ENCODE data around the gene SAV1. TPM values are rescaled to one million over a fixed set of nuclear protein-coding genes. Genes with fewer than 3 reads are reported as not detected.

Gene SAV1
- total RNA-seq, 2 experiments from 2014 or later, result 7.9 to 8.8 TPM

DNA sequence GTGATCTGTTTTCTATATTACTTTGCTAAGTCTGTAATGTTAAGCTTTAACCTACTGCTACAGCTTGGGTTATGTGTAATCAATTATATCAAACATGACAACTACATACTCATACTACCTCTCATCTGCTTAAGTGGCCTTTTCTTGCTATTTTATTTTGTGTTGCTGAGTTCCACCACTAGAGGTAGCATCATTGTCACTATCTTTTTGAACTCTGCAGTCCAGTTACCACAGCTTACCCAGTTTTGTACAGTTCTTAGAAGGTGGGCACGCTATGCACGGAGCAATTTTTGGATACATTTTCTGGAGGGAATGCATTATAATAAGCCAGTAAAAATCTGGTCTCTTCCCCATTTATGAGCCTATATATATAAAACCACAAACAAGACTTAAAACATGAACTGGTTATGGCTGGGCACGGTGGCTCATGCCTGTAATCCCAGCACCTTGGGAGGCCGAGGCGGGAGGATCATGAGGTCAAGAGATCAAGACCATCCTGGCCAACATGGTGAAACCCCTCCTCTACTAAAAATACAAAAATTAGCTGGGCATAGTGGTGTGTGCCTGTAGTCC is 48.5 kb downstream of the SAV1 start:
- no peak overlapping the region for H3K4me3 ChIP-seq (ENCODE audit: low read length)
- no peaks in the 10 kb centered on the region for H3K36me3 ChIP-seq (ENCODE audit: insufficient read depth, low read length)
- intact Hi-C loops (cut with DNase I, micrococcal nuclease), result loop anchor here in 1 of 2 experiments (5.0 kb wide), 1 partner anchor 158 kb away; no protein-coding TSS in a partner anchor
- H3K27ac ChIP-seq (ENCODE audit: low read depth in 1 of 2, low read length in 2 of 2), result no peak overlapping the region
- no peak for ATAC-seq (ENCODE audit: poor library complexity)
- CTCF ChIA-PET, result no interaction called here
- POLR2A ChIA-PET, result no interaction called here
- Mint-ChIP-seq H3K9me3 (no peaks in the 10 kb centered on the region), H3K27me3 (no peaks in the 10 kb centered on the region), H3K36me3 (ENCODE audit: low read depth) (no peaks in the 10 kb centered on the region), H3K4me1 (ENCODE audit: low read depth) (no peaks in the 10 kb centered on the region), H3K4me3 (no peak overlapping the region), H3K27ac (no peak overlapping the region)
- no peaks in the 10 kb centered on the region for H3K9me3 ChIP-seq (ENCODE audit: control insufficient read depth in 1 of 2, insufficient read depth in 1 of 2, low read length in 2 of 2)
- no peaks in the 10 kb centered on the region for H3K27me3 ChIP-seq (ENCODE audit: control insufficient read depth in 1 of 2, insufficient read depth in 2 of 2, low read length in 2 of 2)
- no peaks in the 10 kb centered on the region for H3K4me1 ChIP-seq (ENCODE audit: insufficient read depth, low read length)
- DNase-seq, result peak in 3 of 14 experiments; percentile 26 to 33 (median 32)
- TF ChIP-seq CTCF (IDR thresholded peaks at IDR 0.05), result peak; percentile 26

DNA sequence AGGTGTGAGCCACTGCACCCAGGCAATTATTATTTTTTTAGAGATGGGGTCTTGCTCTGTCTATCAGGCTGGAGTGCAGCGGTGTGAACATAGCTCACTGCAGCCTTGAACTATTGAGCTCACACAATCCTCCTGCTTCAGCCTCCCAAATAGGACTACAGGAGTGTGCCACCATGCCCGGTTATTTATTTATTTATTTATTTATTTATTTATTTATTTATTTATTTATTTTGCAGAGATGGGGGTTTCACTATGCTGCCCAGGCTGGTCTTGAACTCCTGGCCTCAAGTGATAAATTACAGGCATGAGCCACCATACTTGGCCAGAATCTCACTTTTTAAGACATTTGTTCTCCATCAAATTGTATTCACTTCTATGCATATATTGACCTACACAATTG is 51.8 kb downstream of the SAV1 start:
- TF ChIP-seq CTCF (IDR thresholded peaks at IDR 0.05), result no peak
- H3K4me1 Mint-ChIP-seq (ENCODE audit: low read depth), result no peaks in the 10 kb centered on the region
- intact Hi-C loops (cut with DNase I, micrococcal nuclease), result loop anchor here in 1 of 2 experiments (5.0 kb wide), 1 partner anchor 161 kb away; no protein-coding TSS in a partner anchor
- no peak for ATAC-seq (ENCODE audit: poor library complexity)
- ChIA-PET POLR2A (no interaction called here), CTCF (no interaction called here)
- Histone ChIP-seq H3K4me3 (ENCODE audit: low read length) (no peak overlapping the region), H3K4me1 (ENCODE audit: insufficient read depth, low read length) (no peaks in the 10 kb centered on the region), H3K27ac (ENCODE audit: low read depth in 1 of 2, low read length in 2 of 2) (no peak overlapping the region), H3K36me3 (ENCODE audit: insufficient read depth, low read length) (no peaks in the 10 kb centered on the region), H3K27me3 (ENCODE audit: control insufficient read depth in 1 of 2, insufficient read depth in 2 of 2, low read length in 2 of 2) (no peaks in the 10 kb centered on the region), H3K9me3 (ENCODE audit: control insufficient read depth in 1 of 2, insufficient read depth in 1 of 2, low read length in 2 of 2) (no peaks in the 10 kb centered on the region)
- no peaks in the 10 kb centered on the region for H3K36me3 Mint-ChIP-seq (ENCODE audit: low read depth)
- DNase-seq, result no peak
- H3K4me3 Mint-ChIP-seq, result no peak overlapping the region
- no peaks in the 10 kb centered on the region for H3K27me3 Mint-ChIP-seq
- H3K9me3 Mint-ChIP-seq, result no peaks in the 10 kb centered on the region
- H3K27ac Mint-ChIP-seq, result no peak overlapping the region

DNA sequence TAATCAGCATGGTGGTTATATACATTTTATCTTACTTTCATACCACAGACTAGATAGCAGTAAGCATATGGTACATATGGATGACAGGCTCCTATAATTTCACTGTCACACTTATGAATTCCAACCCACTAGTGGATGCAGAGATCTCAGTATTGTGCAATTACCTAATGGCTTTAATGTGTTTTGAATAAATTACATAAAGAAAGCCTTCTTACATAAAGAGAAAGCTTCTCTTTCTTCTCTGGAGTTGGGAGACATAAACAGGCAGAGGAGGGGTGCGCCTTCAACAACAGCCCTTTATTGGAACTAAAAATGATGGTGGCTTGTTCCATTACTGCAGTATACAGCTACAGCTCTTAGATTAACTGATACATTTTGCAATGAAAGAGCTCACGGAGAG is 52.6 kb downstream of the SAV1 start:
- Mint-ChIP-seq H3K27ac (no peak overlapping the region), H3K4me1 (ENCODE audit: low read depth) (no peaks in the 10 kb centered on the region), H3K27me3 (no peaks in the 10 kb centered on the region), H3K9me3 (no peaks in the 10 kb centered on the region), H3K36me3 (ENCODE audit: low read depth) (no peaks in the 10 kb centered on the region), H3K4me3 (no peak overlapping the region)
- H3K4me3 ChIP-seq (ENCODE audit: low read length), result no peak overlapping the region
- no peak for ATAC-seq (ENCODE audit: poor library complexity)
- no peak overlapping the region for H3K27ac ChIP-seq (ENCODE audit: low read depth in 1 of 2, low read length in 2 of 2)
- H3K9me3 ChIP-seq (ENCODE audit: control insufficient read depth in 1 of 2, insufficient read depth in 1 of 2, low read length in 2 of 2), result no peaks in the 10 kb centered on the region
- H3K36me3 ChIP-seq (ENCODE audit: insufficient read depth, low read length), result no peaks in the 10 kb centered on the region
- ChIA-PET CTCF (no interaction called here), POLR2A (no interaction called here)
- intact Hi-C loops (cut with DNase I, micrococcal nuclease), result loop anchor here in 1 of 2 experiments (5.0 kb wide), 1 partner anchor 162 kb away; no protein-coding TSS in a partner anchor
- H3K4me1 ChIP-seq (ENCODE audit: insufficient read depth, low read length), result no peaks in the 10 kb centered on the region
- no peaks in the 10 kb centered on the region for H3K27me3 ChIP-seq (ENCODE audit: control insufficient read depth in 1 of 2, insufficient read depth in 2 of 2, low read length in 2 of 2)
- DNase-seq, result no peak
- TF ChIP-seq CTCF (IDR thresholded peaks at IDR 0.05), result no peak
